ENCODE data around the gene CCDC187.

DNA sequence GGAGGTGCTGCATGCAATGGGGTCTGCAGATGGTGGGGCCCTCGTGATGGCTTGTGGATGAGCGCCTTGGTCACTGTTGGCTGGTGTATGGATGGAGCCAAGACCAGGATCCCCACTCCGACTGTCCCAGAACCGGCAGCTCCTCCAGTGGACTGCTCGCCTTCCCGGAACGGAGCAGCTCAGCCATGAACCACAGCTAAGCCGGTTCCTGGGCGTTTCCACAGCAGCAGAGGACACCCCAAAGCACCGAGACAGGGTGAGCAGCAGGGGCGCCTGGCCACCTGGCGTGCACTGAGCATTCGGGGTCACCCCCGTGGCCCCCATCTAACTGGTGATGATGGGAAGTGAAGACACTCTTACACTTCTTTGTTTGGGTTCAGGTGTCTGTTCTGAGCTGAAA lies 26.1 kb downstream of the CCDC187 start:
- TF ChIP-seq, protein P1, sequence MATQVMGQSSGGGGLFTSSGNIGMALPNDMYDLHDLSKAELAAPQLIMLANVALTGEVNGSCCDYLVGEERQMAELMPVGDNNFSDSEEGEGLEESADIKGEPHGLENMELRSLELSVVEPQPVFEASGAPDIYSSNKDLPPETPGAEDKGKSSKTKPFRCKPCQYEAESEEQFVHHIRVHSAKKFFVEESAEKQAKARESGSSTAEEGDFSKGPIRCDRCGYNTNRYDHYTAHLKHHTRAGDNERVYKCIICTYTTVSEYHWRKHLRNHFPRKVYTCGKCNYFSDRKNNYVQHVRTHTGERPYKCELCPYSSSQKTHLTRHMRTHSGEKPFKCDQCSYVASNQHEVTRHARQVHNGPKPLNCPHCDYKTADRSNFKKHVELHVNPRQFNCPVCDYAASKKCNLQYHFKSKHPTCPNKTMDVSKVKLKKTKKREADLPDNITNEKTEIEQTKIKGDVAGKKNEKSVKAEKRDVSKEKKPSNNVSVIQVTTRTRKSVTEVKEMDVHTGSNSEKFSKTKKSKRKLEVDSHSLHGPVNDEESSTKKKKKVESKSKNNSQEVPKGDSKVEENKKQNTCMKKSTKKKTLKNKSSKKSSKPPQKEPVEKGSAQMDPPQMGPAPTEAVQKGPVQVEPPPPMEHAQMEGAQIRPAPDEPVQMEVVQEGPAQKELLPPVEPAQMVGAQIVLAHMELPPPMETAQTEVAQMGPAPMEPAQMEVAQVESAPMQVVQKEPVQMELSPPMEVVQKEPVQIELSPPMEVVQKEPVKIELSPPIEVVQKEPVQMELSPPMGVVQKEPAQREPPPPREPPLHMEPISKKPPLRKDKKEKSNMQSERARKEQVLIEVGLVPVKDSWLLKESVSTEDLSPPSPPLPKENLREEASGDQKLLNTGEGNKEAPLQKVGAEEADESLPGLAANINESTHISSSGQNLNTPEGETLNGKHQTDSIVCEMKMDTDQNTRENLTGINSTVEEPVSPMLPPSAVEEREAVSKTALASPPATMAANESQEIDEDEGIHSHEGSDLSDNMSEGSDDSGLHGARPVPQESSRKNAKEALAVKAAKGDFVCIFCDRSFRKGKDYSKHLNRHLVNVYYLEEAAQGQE (IDR thresholded peaks at IDR 0.05; ENCODE audit: insufficient read depth in 1 of 2, low read depth in 2 of 2, low read length in 2 of 2): no peak
- TF ChIP-seq POLR2AphosphoS5 (IDR thresholded peaks at IDR 0.05; ENCODE audit: low read depth, low read length) (no peak), SIN3A (IDR thresholded peaks at IDR 0.05; ENCODE audit: borderline replicate concordance, insufficient read depth, low read length) (no peak), TAF1 (IDR thresholded peaks at IDR 0.05; ENCODE audit: borderline replicate concordance, insufficient read depth, low read length) (no peak)

Measured in PFSK-1 (cell line).